ENCODE data around the gene DOCK10. TPM values are rescaled to one million over a fixed set of nuclear protein-coding genes. Genes with fewer than 3 reads are reported as not detected.

The DOCK10 gene
- total RNA-seq, 2 donors from 2014 or later, result 0.93 to 2.0 TPM

- DNase-seq (ENCODE audit: low spot score), result no peak
- no peaks in the 10 kb centered on the region for H3K36me3 ChIP-seq
- H3K4me1 ChIP-seq, result peaks cover 0 to 4% of the 10 kb centered on the region in 2 donors
- no peaks in the 10 kb centered on the region for H3K9me3 ChIP-seq
- H3K27me3 ChIP-seq, result no peaks in the 10 kb centered on the region
- no peak for TF ChIP-seq CTCF (IDR thresholded peaks at IDR 0.05)
- no peak overlapping the region for H3K4me3 ChIP-seq
- H3K27ac ChIP-seq, result no peak overlapping the region
Measured at GRCh38 chr2:224841910-224842309, 200.4 kb downstream of the DOCK10 start.

GRCh38 chr2:224838335-224838734, 203.9 kb downstream of the DOCK10 start:
- no peak overlapping the region for H3K4me3 ChIP-seq
- no peak for DNase-seq (ENCODE audit: low spot score)
- no peaks in the 10 kb centered on the region for H3K36me3 ChIP-seq
- no peaks in the 10 kb centered on the region for H3K9me3 ChIP-seq
- H3K27me3 ChIP-seq, result no peaks in the 10 kb centered on the region
- H3K27ac ChIP-seq, result no peak overlapping the region
- TF ChIP-seq CTCF (IDR thresholded peaks at IDR 0.05), result no peak
- H3K4me1 ChIP-seq, result peaks cover 0 to 4% of the 10 kb centered on the region in 2 donors

- TF ChIP-seq CTCF (IDR thresholded peaks at IDR 0.05), result no peak
- Histone ChIP-seq H3K36me3 (no peaks in the 10 kb centered on the region), H3K27me3 (no peaks in the 10 kb centered on the region), H3K27ac (no peak overlapping the region), H3K4me3 (no peak overlapping the region), H3K9me3 (no peaks in the 10 kb centered on the region), H3K4me1 (peaks cover 0 to 4% of the 10 kb centered on the region in 2 donors)
- DNase-seq (ENCODE audit: low spot score), result no peak
Measured at GRCh38 chr2:224837558-224837957, 204.7 kb downstream of the DOCK10 start.

- no peaks in the 10 kb centered on the region for H3K36me3 ChIP-seq
Measured at GRCh38 chr2:224837066-224837465, 205.2 kb downstream of the DOCK10 start.

GRCh38 chr2:224836263-224836662, 206.0 kb downstream of the DOCK10 start:
- DNase-seq (ENCODE audit: low spot score), result no peak
- Histone ChIP-seq H3K27me3 (no peaks in the 10 kb centered on the region), H3K36me3 (no peaks in the 10 kb centered on the region), H3K4me1 (peaks cover 0 to 4% of the 10 kb centered on the region in 2 donors), H3K27ac (no peak overlapping the region), H3K9me3 (no peaks in the 10 kb centered on the region), H3K4me3 (no peak overlapping the region)
- TF ChIP-seq CTCF (IDR thresholded peaks at IDR 0.05), result no peak

More at GRCh38 chr2:224837066-224837465, 205.2 kb downstream of the DOCK10 start:
- no peak for TF ChIP-seq CTCF (IDR thresholded peaks at IDR 0.05)
- Histone ChIP-seq H3K4me1 (peaks cover 0 to 4% of the 10 kb centered on the region in 2 donors), H3K27me3 (no peaks in the 10 kb centered on the region), H3K9me3 (no peaks in the 10 kb centered on the region), H3K27ac (no peak overlapping the region), H3K4me3 (no peak overlapping the region)
- no peak for DNase-seq (ENCODE audit: low spot score)

- no peak overlapping the region for H3K4me3 ChIP-seq
- H3K9me3 ChIP-seq, result no peaks in the 10 kb centered on the region
- H3K36me3 ChIP-seq, result no peaks in the 10 kb centered on the region
- TF ChIP-seq CTCF (IDR thresholded peaks at IDR 0.05), result no peak
- peaks cover 0 to 4% of the 10 kb centered on the region in 2 donors for H3K4me1 ChIP-seq
- no peak overlapping the region for H3K27ac ChIP-seq
- H3K27me3 ChIP-seq, result no peaks in the 10 kb centered on the region
- no peak for DNase-seq (ENCODE audit: low spot score)
Measured at GRCh38 chr2:224835405-224835804, 206.9 kb downstream of the DOCK10 start.
